Activated gamma-delta T cell treated with anti-CD3 and anti-CD28 coated beads, Interleukin-2, amount 50 U/mL, for 16 hours (primary cell): ENCODE measurements around the gene TOPORS.

Experiments used
- DNase-seq: peaks from one replicate; pipeline ENCODE4 v3.0.0-alpha.2; 2020; ENCODE audit warnings: low read depth

TOPORS gene

DNA sequence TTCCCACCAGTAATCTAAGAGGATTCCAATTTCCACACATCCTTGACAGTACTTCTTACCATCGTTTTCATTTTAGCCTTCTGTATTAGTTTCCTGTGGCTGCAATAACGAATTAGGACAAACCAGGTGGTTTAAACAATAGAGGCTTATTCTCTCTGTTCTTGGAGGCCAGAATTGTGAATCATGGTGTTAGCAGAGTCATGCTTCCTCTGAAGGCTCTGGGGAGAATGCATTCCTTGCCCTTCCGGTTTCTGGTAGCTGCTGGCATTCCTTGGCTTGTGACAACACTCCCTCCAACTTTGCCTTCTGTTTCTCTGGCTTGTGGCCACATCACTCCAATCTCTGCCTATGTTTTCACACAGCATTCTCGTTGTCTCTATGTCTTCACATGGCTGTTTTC lies 49.9 kb downstream of the TOPORS start:
- DNase-seq = no peak

DNA sequence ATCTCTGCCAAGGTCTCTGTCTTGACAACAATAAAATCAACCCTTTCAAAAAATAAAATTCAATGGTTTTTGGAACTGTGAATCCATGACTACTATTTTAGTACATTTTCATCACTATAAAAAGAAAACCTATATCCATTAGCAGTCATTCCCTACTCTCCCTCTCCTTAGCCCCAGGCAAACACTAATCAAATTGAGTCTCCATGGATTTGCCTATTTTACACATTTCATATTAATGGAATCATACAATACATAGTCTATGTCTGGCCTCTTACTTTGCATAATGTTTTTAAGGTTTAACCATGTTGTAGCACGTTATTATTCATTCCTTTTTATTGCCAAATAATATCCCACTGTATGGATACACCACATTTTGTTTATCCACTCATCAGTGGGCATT lies 50.5 kb downstream of the TOPORS start:
- DNase-seq = no peak

GRCh38 chr9:32500768-32501167 lies 51.6 kb downstream of the TOPORS start:
- DNase-seq = no peak

DNA sequence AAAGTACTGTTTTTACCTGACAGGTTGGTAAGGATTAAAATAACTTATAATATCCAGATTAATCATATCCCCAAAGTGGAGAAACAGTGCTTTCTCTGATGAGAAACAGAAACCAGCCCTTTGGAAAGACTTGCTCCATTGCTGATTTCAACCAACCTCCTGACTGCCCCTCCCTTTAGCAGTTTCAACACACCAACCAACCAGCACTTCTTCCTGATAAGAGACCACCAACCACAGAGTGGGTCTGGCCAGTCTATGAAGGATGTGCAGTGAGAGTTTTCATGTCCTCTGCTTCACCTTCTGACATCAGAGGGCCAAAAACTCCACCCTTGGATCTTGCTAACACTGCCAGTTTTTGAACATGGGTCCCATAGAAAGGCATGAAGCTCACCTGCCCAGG lies 54.5 kb downstream of the TOPORS start:
- DNase-seq = no peak

DNA sequence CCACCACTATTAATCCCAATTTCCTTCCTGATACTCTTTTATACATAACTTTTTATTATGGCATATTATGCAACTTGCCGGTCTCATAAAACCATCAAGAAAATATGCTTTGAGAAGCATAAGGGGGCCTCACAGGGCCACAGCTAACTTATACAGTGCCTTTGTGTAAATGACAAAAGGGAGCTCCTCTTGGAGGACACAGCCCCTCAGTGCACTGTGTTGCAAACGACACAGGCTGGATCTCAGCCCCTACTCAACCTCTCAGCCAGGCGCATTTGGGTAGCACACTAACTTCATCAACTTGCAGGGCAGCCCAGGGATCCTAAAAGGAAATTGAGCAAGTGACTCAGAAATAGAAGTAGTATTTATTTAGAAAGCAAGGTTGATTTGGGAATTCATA lies 61.8 kb downstream of the TOPORS start:
- no peak for DNase-seq
